ENCODE measurements around the gene STT3A.
A peak's percentile ranks its signal among the peaks of the same experiment; 100 is the strongest.
"Not testable (repeated sequence)": the region's sequence is repeated elsewhere in the genome, so short reads cannot be mapped to it uniquely, and the experiment has no call there.

STT3A gene

DNA sequence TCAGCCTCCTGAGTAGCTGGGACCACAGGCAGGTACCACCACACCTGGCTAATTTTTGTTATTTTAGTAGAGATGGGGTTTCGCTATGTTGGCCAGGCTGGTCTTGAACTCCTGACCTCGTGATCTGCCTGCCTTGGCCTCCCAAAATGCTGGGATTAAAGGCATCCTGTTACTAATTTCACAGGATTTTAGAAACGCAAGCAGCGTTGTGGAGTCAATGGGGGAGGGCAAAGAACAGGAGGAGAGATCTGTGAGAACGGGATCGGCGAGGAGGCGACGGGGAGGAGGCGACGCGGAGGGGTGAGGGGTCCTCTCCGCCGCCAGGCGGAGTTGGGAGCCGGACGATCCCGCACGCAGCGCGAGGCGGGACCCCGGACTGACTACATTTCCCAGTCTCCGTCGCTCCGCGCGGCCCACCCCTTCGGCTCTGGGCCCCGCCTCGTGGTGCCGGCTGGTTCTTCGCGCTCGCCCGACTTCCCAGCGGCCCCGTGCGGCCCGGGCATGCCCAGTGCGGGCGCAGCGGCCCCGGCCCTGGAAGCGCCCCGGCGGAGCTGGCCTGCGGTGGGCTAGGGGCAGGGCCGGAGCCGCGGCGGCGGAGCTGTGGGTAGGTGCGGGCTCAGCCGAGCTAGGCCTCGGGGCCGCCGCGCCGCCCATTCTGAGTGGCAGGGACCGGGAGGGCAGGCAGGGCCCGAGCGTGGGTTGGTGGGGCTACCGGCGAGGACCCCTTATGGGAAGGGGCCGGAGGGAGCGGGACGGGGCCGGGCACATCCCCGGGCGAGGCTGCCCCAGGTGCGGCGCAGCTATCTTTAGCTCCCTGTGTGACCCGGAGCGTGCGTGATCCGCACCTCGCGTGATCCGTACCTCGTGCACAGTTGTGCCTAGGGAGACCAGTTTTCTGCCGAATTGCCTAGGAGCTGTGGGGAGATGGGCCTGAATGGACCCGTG lies 23.4 kb upstream of the STT3A start, which contains the start of gene EI24:
EI24 (plus strand) TSS at position 508 of the 945 bp plus-strand sequence. CDS start 3,051 bp downstream, outside the sequence.
- H3K36me3 ChIP-seq (ENCODE audit: control insufficient read depth, insufficient read depth, low read length): no peaks in the 10 kb centered on the region
- H3K9me3 ChIP-seq (ENCODE audit: control insufficient read depth, insufficient read depth, low read length): no peaks in the 10 kb centered on the region
- peak; percentile 82 for DNase-seq (ENCODE audit: low read depth, low spot score)
- H3K4me3 ChIP-seq (ENCODE audit: low read length): peak within 1 kb of the TSS; percentile 81
- H3K27me3 ChIP-seq (ENCODE audit: control insufficient read depth, insufficient read depth, low read length): no peaks in the 10 kb centered on the region
- no peaks in the 10 kb centered on the region for H3K4me1 ChIP-seq (ENCODE audit: control insufficient read depth, insufficient read depth, low read length)
- WGBS (ENCODE audit: insufficient coverage, insufficient read length): no CpG with 5 or more reads among the region's 83 CpGs
- H3K27ac ChIP-seq (ENCODE audit: low read length): no peak within 1 kb of the TSS

DNA sequence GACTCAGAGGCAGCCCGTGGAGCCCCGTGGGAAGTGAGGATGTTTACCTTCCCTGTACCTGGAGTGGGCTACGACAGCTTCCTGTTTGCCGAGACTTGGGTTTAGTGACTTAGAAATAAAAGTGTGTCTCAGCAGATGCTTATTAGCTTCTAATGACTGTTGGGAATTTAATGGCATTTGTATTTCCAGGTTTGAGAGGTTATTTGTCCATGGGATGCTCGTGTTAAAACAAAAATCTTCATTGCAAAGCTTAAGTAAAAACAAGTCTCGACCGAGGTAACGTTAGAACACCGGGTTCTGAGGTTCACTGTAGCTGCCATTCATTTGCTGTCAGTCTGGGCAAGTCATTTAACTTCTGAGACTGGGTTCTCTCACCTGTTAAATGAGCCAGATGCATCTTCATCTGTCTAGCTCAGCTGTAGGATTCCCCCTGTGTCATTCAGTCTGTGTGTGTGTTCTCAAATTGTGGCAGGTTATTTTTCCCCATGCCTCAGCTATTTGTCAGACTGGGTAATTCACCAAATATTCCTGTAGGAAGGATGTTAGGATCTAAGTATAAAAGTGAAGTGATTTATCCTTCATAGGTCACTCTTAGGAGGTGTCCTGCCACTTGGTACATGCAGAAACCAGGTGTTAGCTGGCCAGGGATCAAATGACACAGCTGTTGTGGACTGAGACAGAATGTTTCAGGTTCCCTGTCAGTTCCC lies 22.6 kb upstream of the STT3A start:
- Histone ChIP-seq H3K27ac (ENCODE audit: low read length) (no peak overlapping the region), H3K4me3 (ENCODE audit: low read length) (peak overlapping the region; percentile 81; the same call in 1 of the 2 replicates), H3K36me3 (ENCODE audit: control insufficient read depth, insufficient read depth, low read length) (peaks cover 3% of the 10 kb centered on the region; the same call in 1 of the 2 replicates), H3K27me3 (ENCODE audit: control insufficient read depth, insufficient read depth, low read length) (no peaks in the 10 kb centered on the region), H3K9me3 (ENCODE audit: control insufficient read depth, insufficient read depth, low read length) (no peaks in the 10 kb centered on the region), H3K4me1 (ENCODE audit: control insufficient read depth, insufficient read depth, low read length) (no peaks in the 10 kb centered on the region)
- WGBS (ENCODE audit: insufficient coverage, insufficient read length): no CpG with 5 or more reads among the region's 9 CpGs
- DNase-seq (ENCODE audit: low read depth, low spot score): no peak

DNA sequence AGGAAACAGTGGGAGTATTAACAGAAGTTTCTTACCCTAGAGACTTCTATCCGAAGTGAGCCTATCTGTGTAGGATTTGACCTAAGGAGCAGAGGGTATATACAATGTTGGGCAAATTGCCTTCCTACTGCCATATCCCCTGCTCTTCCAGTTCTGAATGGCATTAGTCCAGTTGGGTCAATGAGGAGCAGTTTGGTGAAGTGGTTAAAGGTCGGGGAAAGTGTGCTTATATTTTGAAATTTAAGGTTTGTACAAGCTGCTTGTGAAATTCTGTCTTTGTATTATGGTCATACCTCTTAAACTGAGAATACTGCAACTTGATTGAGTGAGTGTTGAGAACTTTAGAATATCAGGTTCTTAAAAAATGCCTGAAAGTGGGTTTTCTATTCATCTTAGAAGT lies 21.7 kb upstream of the STT3A start:
- no peak overlapping the region for H3K27ac ChIP-seq (ENCODE audit: low read length)
- H3K4me3 ChIP-seq (ENCODE audit: low read length): no peak overlapping the region
- DNase-seq (ENCODE audit: low read depth, low spot score): no peak
- no peaks in the 10 kb centered on the region for H3K27me3 ChIP-seq (ENCODE audit: control insufficient read depth, insufficient read depth, low read length)
- WGBS (ENCODE audit: insufficient coverage, insufficient read length): no CpG with 5 or more reads among the region's 2 CpGs
- H3K9me3 ChIP-seq (ENCODE audit: control insufficient read depth, insufficient read depth, low read length): no peaks in the 10 kb centered on the region
- no peaks in the 10 kb centered on the region for H3K4me1 ChIP-seq (ENCODE audit: control insufficient read depth, insufficient read depth, low read length)
- H3K36me3 ChIP-seq (ENCODE audit: control insufficient read depth, insufficient read depth, low read length): peaks cover 6% of the 10 kb centered on the region; the same call in 1 of the 2 replicates

DNA sequence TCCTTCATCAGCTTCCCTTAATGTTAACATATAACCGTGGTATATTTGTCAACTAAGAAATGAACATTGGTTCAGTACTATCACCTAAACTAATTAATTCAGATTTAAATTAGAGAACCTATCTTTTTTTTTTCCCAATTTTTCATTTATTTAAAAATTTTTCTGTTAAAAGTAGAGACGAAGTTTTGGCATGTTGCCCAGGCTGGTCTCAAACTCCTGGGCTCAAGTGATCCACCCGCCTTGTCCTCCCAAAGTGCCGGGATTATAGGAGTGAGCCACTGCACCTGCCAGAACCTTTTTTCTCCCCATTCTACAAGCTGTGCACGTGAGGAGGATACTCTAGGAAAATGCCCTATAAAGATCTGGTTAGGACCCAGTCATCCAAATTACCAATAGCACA lies 19.7 kb upstream of the STT3A start:
- no peak for DNase-seq (ENCODE audit: low read depth, low spot score)
- no CpG with 5 or more reads among the region's 5 CpGs for WGBS (ENCODE audit: insufficient coverage, insufficient read length)
- H3K27ac ChIP-seq (ENCODE audit: low read length): no peak overlapping the region
- no peaks in the 10 kb centered on the region for H3K9me3 ChIP-seq (ENCODE audit: control insufficient read depth, insufficient read depth, low read length)
- H3K36me3 ChIP-seq (ENCODE audit: control insufficient read depth, insufficient read depth, low read length): peaks cover 6% of the 10 kb centered on the region; the same call in 1 of the 2 replicates
- no peaks in the 10 kb centered on the region for H3K27me3 ChIP-seq (ENCODE audit: control insufficient read depth, insufficient read depth, low read length)
- no peaks in the 10 kb centered on the region for H3K4me1 ChIP-seq (ENCODE audit: control insufficient read depth, insufficient read depth, low read length)
- no peak overlapping the region for H3K4me3 ChIP-seq (ENCODE audit: low read length)

DNA sequence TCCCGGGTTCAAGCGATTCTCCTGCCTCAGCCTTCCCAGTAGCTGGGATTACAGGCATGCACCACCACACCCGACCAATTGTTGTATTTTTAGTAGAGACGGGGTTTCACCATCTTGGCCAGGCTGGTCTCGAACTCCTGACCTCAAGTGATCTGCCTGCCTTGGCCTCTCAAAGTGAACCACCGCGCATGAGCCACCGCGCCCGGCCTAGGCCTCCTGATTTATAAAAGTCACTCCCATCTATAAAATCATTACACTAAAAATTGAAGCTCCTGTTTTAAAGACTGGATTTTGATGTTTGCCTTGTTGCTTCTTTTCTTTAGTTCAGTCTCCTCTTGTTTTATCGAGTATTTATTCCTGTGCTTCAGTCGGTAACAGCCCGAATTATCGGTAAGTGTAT lies 15.5 kb upstream of the STT3A start:
- H3K27ac ChIP-seq (ENCODE audit: low read length); H3K27me3 ChIP-seq (ENCODE audit: control insufficient read depth, insufficient read depth, low read length); H3K4me1 ChIP-seq (ENCODE audit: control insufficient read depth, insufficient read depth, low read length); DNase-seq (ENCODE audit: low read depth, low spot score); H3K9me3 ChIP-seq (ENCODE audit: control insufficient read depth, insufficient read depth, low read length); H3K4me3 ChIP-seq (ENCODE audit: low read length): not testable (repeated sequence)
- WGBS (ENCODE audit: insufficient coverage, insufficient read length): no CpG with 5 or more reads among the region's 14 CpGs
- peaks cover 21% of the 10 kb centered on the region for H3K36me3 ChIP-seq (ENCODE audit: control insufficient read depth, insufficient read depth, low read length)

DNA sequence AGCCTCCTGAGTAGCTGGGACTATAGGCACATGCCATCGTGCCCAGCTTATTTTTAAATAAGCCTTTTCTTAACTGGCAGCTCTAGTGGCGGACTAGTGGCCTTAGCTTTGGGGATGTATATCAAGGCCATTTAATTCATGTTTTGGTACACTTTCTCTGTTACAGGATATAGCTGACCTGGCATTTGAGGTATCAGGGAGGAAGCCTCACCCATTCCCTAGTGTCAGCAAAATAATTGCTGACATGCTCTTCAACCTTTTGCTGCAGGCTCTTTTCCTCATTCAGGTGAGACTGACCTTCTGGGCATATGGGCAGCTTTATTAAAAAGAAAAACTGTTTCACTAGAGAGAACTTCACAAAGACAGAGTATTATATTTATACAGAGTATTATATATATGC lies 13.9 kb upstream of the STT3A start:
- Histone ChIP-seq H3K27ac (ENCODE audit: low read length) (no peak overlapping the region), H3K36me3 (ENCODE audit: control insufficient read depth, insufficient read depth, low read length) (peaks cover 24% of the 10 kb centered on the region)
- WGBS (ENCODE audit: insufficient coverage, insufficient read length): no CpG with 5 or more reads among the region's 2 CpGs

DNA sequence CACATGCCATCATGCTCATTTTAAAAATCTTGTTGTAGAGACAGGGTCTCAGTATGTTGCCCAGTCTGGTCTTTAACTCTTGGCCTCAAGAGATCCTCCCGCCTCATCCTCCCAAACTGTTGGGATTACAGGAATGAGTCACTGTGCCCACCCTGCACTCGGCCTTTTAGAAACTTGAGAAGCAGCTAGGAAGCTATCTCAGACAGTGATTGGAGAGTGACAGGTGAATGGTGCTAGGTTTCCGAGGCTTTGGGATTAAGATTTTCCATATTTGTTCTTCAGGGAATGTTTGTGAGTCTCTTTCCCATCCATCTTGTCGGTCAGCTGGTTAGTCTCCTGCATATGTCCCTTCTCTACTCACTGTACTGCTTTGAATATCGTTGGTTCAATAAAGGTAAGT lies 12.8 kb upstream of the STT3A start:
- peaks cover 22% of the 10 kb centered on the region for H3K36me3 ChIP-seq (ENCODE audit: control insufficient read depth, insufficient read depth, low read length)
- WGBS (ENCODE audit: insufficient coverage, insufficient read length): no CpG with 5 or more reads among the region's 5 CpGs

More for the DNA sequence above, 13.9 kb upstream of the STT3A start:
- Histone ChIP-seq H3K27me3 (ENCODE audit: control insufficient read depth, insufficient read depth, low read length) (no peaks in the 10 kb centered on the region), H3K9me3 (ENCODE audit: control insufficient read depth, insufficient read depth, low read length) (no peaks in the 10 kb centered on the region), H3K4me1 (ENCODE audit: control insufficient read depth, insufficient read depth, low read length) (no peaks in the 10 kb centered on the region), H3K4me3 (ENCODE audit: low read length) (no peak overlapping the region)
- DNase-seq (ENCODE audit: low read depth, low spot score): no peak

DNA sequence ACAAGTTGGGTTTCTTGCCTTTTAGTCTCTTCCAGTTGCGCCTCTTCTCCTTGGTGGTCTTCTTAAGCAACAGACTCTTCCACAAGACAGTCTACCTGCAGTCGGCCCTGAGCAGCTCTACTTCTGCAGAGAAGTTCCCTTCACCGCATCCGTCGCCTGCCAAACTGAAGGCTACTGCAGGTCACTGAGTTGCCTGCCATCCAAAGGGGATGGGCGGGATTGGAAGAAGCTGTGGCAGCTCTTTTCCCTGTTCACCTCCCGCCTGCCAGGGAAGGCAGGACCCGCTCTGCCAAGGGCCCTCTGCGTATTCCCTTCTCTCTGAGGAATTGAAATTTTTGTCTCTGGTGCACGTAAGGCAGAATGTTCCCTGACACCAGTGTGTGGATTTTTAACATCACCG lies 9.2 kb upstream of the STT3A start:
- Histone ChIP-seq H3K9me3 (ENCODE audit: control insufficient read depth, insufficient read depth, low read length) (no peaks in the 10 kb centered on the region), H3K36me3 (ENCODE audit: control insufficient read depth, insufficient read depth, low read length) (peaks cover 18% of the 10 kb centered on the region), H3K27me3 (ENCODE audit: control insufficient read depth, insufficient read depth, low read length) (no peaks in the 10 kb centered on the region), H3K27ac (ENCODE audit: low read length) (no peak overlapping the region), H3K4me1 (ENCODE audit: control insufficient read depth, insufficient read depth, low read length) (no peaks in the 10 kb centered on the region), H3K4me3 (ENCODE audit: low read length) (no peak overlapping the region)
- no peak for DNase-seq (ENCODE audit: low read depth, low spot score)
- no CpG with 5 or more reads among the region's 11 CpGs for WGBS (ENCODE audit: insufficient coverage, insufficient read length)

More for the DNA sequence above, 12.8 kb upstream of the STT3A start:
- DNase-seq (ENCODE audit: low read depth, low spot score): no peak
- H3K27me3 ChIP-seq (ENCODE audit: control insufficient read depth, insufficient read depth, low read length): no peaks in the 10 kb centered on the region
- no peak overlapping the region for H3K27ac ChIP-seq (ENCODE audit: low read length)
- no peak overlapping the region for H3K4me3 ChIP-seq (ENCODE audit: low read length)
- no peaks in the 10 kb centered on the region for H3K9me3 ChIP-seq (ENCODE audit: control insufficient read depth, insufficient read depth, low read length)
- no peaks in the 10 kb centered on the region for H3K4me1 ChIP-seq (ENCODE audit: control insufficient read depth, insufficient read depth, low read length)

DNA sequence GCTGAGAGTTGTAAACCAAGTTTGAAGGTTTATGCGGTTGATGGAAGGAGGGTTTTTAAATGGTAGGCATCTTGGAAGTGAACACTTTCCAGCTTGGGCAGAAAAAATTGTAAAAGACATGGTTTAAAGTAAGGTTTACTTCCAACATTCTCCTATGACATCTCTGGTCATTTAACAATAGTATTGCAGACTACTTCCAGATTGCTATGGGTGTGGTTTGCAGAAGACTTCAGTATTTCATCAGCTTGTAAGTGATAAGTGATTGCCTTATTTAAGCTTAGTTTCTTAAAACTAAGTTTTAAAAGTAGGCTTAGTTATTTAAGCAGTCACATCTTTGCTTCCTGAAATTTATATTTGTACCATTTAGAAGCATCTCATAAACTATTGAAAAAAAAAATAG lies 7.2 kb upstream of the STT3A start:
- Histone ChIP-seq H3K36me3 (ENCODE audit: control insufficient read depth, insufficient read depth, low read length) (peaks cover 5% of the 10 kb centered on the region; the same call in 1 of the 2 replicates), H3K4me3 (ENCODE audit: low read length) (no peak overlapping the region), H3K27me3 (ENCODE audit: control insufficient read depth, insufficient read depth, low read length) (no peaks in the 10 kb centered on the region), H3K9me3 (ENCODE audit: control insufficient read depth, insufficient read depth, low read length) (no peaks in the 10 kb centered on the region), H3K27ac (ENCODE audit: low read length) (no peak overlapping the region), H3K4me1 (ENCODE audit: control insufficient read depth, insufficient read depth, low read length) (no peaks in the 10 kb centered on the region)
- 100% methylated on average over 1 of the region's 1 CpG for WGBS (ENCODE audit: insufficient coverage, insufficient read length)
- DNase-seq (ENCODE audit: low read depth, low spot score): no peak

DNA sequence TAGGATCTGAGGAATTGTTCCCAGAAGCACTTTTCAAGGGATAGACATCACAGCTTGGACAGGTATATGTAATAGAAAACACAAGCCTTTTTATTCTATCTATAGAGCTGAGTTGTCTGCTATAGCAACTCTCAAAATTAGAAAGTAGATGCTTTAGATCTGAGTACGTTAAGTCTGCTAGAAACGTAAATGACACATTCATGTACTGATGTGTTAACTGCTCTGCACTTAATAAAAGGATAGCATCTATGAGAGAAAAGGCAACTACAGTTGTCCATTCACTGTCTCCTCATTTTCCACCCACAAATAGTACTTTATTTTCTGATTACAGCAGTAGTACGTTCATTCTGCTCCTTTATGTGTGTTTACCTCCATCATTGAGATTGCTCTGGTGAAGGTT lies 6.0 kb upstream of the STT3A start:
- DNase-seq (ENCODE audit: low read depth, low spot score): no peak
- no peaks in the 10 kb centered on the region for H3K27me3 ChIP-seq (ENCODE audit: control insufficient read depth, insufficient read depth, low read length)
- no peak overlapping the region for H3K27ac ChIP-seq (ENCODE audit: low read length)
- no peaks in the 10 kb centered on the region for H3K9me3 ChIP-seq (ENCODE audit: control insufficient read depth, insufficient read depth, low read length)
- peaks cover 5% of the 10 kb centered on the region; the same call in 1 of the 2 replicates for H3K36me3 ChIP-seq (ENCODE audit: control insufficient read depth, insufficient read depth, low read length)
- no peak overlapping the region for H3K4me3 ChIP-seq (ENCODE audit: low read length)
- no CpG with 5 or more reads among the region's 3 CpGs for WGBS (ENCODE audit: insufficient coverage, insufficient read length)
- no peaks in the 10 kb centered on the region for H3K4me1 ChIP-seq (ENCODE audit: control insufficient read depth, insufficient read depth, low read length)
